ENCODE measurements around the gene MED13L. TPM values are rescaled to one million over a fixed set of nuclear protein-coding genes. Genes with fewer than 3 reads are reported as not detected.

MED13L gene
- total RNA-seq, 3 donors from 2014 or later = 248 to 387 (median 279) TPM

- peaks cover 0 to 11% of the 10 kb centered on the region in 2 donors for H3K4me1 ChIP-seq
- intact Hi-C loops (cut with DNase I; ENCODE audit: low total_unique reads) = no loop called here
- no peak overlapping the region for H3K27ac ChIP-seq
- no peak overlapping the region for H3K4me3 ChIP-seq
- H3K9me3 ChIP-seq = no peaks in the 10 kb centered on the region
- DNase-seq (ENCODE audit: low spot score in 2 of 2) = no peak
- H3K36me3 ChIP-seq = no peaks in the 10 kb centered on the region
- TF ChIP-seq POLR2AphosphoS5 (IDR thresholded peaks at IDR 0.05) = no peak
- no peak for TF ChIP-seq CTCF (IDR thresholded peaks at IDR 0.05)
- TF ChIP-seq POLR2A (IDR thresholded peaks at IDR 0.05) = no peak
- H3K27me3 ChIP-seq = no peaks in the 10 kb centered on the region
Observed at GRCh38 chr12:116141833-116142162, 135.7 kb downstream of the MED13L start.

- Histone ChIP-seq H3K4me3 (no peak overlapping the region), H3K4me1 (peaks cover 0 to 11% of the 10 kb centered on the region in 2 donors), H3K36me3 (no peaks in the 10 kb centered on the region), H3K27me3 (no peaks in the 10 kb centered on the region), H3K27ac (no peak overlapping the region), H3K9me3 (no peaks in the 10 kb centered on the region)
- DNase-seq (ENCODE audit: low spot score in 2 of 2) = no peak
- TF ChIP-seq CTCF (IDR thresholded peaks at IDR 0.05) = no peak
- no peak for TF ChIP-seq POLR2AphosphoS5 (IDR thresholded peaks at IDR 0.05)
- TF ChIP-seq POLR2A (IDR thresholded peaks at IDR 0.05) = no peak
- intact Hi-C loops (cut with DNase I; ENCODE audit: low total_unique reads) = no loop called here
Observed at GRCh38 chr12:116141110-116141832, 136.2 kb downstream of the MED13L start.

GRCh38 chr12:116140529-116140928 lies 137.0 kb downstream of the MED13L start:
- Histone ChIP-seq H3K27ac (no peak overlapping the region), H3K4me1 (peaks cover 0 to 12% of the 10 kb centered on the region in 2 donors), H3K36me3 (no peaks in the 10 kb centered on the region), H3K4me3 (no peak overlapping the region), H3K27me3 (no peaks in the 10 kb centered on the region), H3K9me3 (no peaks in the 10 kb centered on the region)
- no peak for DNase-seq (ENCODE audit: low spot score in 2 of 2)
- no peak for TF ChIP-seq POLR2AphosphoS5 (IDR thresholded peaks at IDR 0.05)
- intact Hi-C loops (cut with DNase I; ENCODE audit: low total_unique reads) = no loop called here

GRCh38 chr12:116138781-116139180 lies 138.7 kb downstream of the MED13L start:
- H3K9me3 ChIP-seq = no peaks in the 10 kb centered on the region
- intact Hi-C loops (cut with DNase I; ENCODE audit: low total_unique reads) = no loop called here
- peaks cover 0 to 17% of the 10 kb centered on the region in 2 donors for H3K4me1 ChIP-seq
- H3K27ac ChIP-seq = no peak overlapping the region
- no peaks in the 10 kb centered on the region for H3K27me3 ChIP-seq
- H3K36me3 ChIP-seq = no peaks in the 10 kb centered on the region
- no peak overlapping the region for H3K4me3 ChIP-seq
- no peak for DNase-seq (ENCODE audit: low spot score in 2 of 2)
- no peak for TF ChIP-seq CTCF (IDR thresholded peaks at IDR 0.05)
- no peak for TF ChIP-seq POLR2A (IDR thresholded peaks at IDR 0.05)
- no peak for TF ChIP-seq POLR2AphosphoS5 (IDR thresholded peaks at IDR 0.05)

- Histone ChIP-seq H3K27ac (no peak overlapping the region), H3K9me3 (no peaks in the 10 kb centered on the region), H3K36me3 (no peaks in the 10 kb centered on the region), H3K4me1 (peaks cover 0 to 20% of the 10 kb centered on the region in 2 donors), H3K4me3 (no peak overlapping the region), H3K27me3 (no peaks in the 10 kb centered on the region)
- intact Hi-C loops (cut with DNase I; ENCODE audit: low total_unique reads) = no loop called here
- TF ChIP-seq POLR2A (IDR thresholded peaks at IDR 0.05) (no peak), CTCF (IDR thresholded peaks at IDR 0.05) (no peak)
- DNase-seq (ENCODE audit: low spot score in 2 of 2) = no peak
Observed at GRCh38 chr12:116138364-116138763, 139.1 kb downstream of the MED13L start.

All from breast epithelium (tissue), 4 donors.